Suprapubic skin (tissue), 4 donors: ENCODE results near the gene MPZL3.

ENCODE experiments used
- CTCF ChIP-seq, 2 donors: fragments of 200-600 bp in 1 of 2; fragments of 450-650 bp in 1 of 2; sonication (generic) in 1 of 2; IDR thresholded peaks; one replicate each; pipeline ENCODE4 v1.5.1; 2016 to 2019; ENCODE audit warnings: antibody characterized with exemption in 2 of 2, mild to moderate bottlenecking in 1 of 2, moderate library complexity in 1 of 2
- POLR2A ChIP-seq, 2 donors: fragments of 450-650 bp; IDR thresholded peaks; one replicate each; pipeline ENCODE4 v1.6.1; 2017; ENCODE audit warnings: antibody characterized with exemption in 2 of 2, mild to moderate bottlenecking in 2 of 2, moderate library complexity in 2 of 2
- POLR2AphosphoS5 ChIP-seq, 3 donors: sonication (generic); formaldehyde crosslinking; IDR thresholded peaks; one replicate each; pipeline ENCODE4 v1.6.1; 2017; ENCODE audit warnings: antibody characterized with exemption in 3 of 3

DNA sequence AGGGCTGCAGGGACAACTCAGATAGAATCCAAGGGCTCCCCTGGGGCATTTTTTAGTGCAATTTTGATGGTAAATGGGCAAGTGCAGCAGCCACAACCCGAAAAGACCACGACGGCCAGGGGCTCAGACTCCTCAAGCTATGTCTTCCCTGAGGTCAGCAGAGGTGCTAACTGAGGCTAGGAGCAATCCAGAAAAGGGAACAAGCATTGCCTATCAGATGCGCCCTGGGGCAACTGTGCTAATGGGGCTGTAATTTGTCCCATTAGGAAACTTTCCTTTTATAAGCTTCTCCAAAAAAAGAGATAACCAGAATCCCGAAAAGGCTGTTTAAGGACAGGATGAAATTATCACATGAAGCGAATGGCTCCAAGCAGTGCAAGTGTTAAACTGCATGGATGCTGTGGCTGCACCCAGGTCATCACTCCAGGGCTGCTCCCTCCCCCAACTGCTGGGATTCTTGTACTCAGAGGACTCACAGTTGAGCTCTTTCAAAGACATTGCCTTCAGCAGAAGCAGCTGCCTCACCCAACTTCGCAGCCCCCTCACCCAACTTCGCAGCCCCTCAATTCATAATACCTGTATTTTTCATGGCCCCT lies 49.5 kb upstream of the MPZL3 start:
- TF ChIP-seq CTCF (IDR thresholded peaks at IDR 0.05) (no peak), POLR2A (IDR thresholded peaks at IDR 0.05) (no peak), POLR2AphosphoS5 (IDR thresholded peaks at IDR 0.05) (no peak)
